ENCODE results near the gene LAMC1. TPM values are rescaled to one million over a fixed set of nuclear protein-coding genes. Genes with fewer than 3 reads are reported as not detected.

LAMC1 gene
- total and polyA plus RNA-seq, 2 experiments from 2014 or later = 78.4 to 185 TPM

- peaks cover 13% of the 10 kb centered on the region for H3K4me1 ChIP-seq (ENCODE audit: insufficient read depth)
- no peak overlapping the region for H3K4me2 ChIP-seq
- H3K27ac ChIP-seq = no peak overlapping the region
- no peak for DNase-seq (ENCODE audit: low spot score)
- H2AFZ ChIP-seq = no peak overlapping the region
- H3K79me2 ChIP-seq = peaks cover 99% of the 10 kb centered on the region
- no peaks in the 10 kb centered on the region for H3K27me3 ChIP-seq
- H3K9me2 ChIP-seq (replicated peaks; ENCODE audit: insufficient read depth) = no peaks in the 10 kb centered on the region
- H4K20me1 ChIP-seq (ENCODE audit: insufficient read depth, poor library complexity, severe bottlenecking) = peaks cover 3% of the 10 kb centered on the region
- TF ChIP-seq EZH2 (IDR thresholded peaks at IDR 0.05; ENCODE audit: borderline replicate concordance) (no peak), EZH2phosphoT487 (IDR thresholded peaks at IDR 0.05; ENCODE audit: low read depth, severe bottlenecking, unreplicated experiment) (no peak)
- TF ChIP-seq, protein P1, sequence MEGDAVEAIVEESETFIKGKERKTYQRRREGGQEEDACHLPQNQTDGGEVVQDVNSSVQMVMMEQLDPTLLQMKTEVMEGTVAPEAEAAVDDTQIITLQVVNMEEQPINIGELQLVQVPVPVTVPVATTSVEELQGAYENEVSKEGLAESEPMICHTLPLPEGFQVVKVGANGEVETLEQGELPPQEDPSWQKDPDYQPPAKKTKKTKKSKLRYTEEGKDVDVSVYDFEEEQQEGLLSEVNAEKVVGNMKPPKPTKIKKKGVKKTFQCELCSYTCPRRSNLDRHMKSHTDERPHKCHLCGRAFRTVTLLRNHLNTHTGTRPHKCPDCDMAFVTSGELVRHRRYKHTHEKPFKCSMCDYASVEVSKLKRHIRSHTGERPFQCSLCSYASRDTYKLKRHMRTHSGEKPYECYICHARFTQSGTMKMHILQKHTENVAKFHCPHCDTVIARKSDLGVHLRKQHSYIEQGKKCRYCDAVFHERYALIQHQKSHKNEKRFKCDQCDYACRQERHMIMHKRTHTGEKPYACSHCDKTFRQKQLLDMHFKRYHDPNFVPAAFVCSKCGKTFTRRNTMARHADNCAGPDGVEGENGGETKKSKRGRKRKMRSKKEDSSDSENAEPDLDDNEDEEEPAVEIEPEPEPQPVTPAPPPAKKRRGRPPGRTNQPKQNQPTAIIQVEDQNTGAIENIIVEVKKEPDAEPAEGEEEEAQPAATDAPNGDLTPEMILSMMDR (IDR thresholded peaks at IDR 0.05; ENCODE audit: poor library complexity) = no peak
- H3K36me3 ChIP-seq (replicated peaks; ENCODE audit: insufficient read depth, low read depth) = no peaks in the 10 kb centered on the region
- no peak overlapping the region for H3K4me3 ChIP-seq
- no peaks in the 10 kb centered on the region for H3K9me3 ChIP-seq (ENCODE audit: low read depth)
- 48% methylated on average over 2 of the region's 2 CpGs for WGBS (ENCODE audit: low lambda C conversion rate, missing lambda C conversion rate)
Observed at GRCh38 chr1:183074215-183074614, 51.0 kb downstream of the LAMC1 start.

DNA sequence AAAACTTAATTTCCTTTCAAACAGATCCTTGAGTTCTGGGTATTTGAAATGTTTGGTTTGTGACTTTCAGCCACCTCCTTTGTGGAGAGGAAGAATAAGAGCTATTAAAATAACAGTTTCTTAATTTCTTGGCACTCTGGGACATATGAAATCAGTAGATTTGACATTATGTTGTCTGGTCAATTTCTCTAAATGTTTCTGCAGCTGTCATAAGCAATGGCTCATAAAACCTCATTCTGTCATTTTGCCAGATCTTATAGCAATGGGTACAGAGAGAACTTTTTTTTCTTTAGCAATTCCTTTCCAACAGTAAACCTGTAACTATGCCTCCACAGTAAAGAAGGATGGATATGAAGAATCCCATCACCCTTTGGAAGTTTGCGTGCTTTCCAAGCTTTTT is 52.6 kb downstream of the LAMC1 start:
- Histone ChIP-seq H2AFZ (no peak overlapping the region), H3K27me3 (no peaks in the 10 kb centered on the region), H3K4me2 (no peak overlapping the region), H3K36me3 (replicated peaks; ENCODE audit: insufficient read depth, low read depth) (no peaks in the 10 kb centered on the region), H3K79me2 (peaks cover 99% of the 10 kb centered on the region), H3K27ac (no peak overlapping the region), H3K4me1 (ENCODE audit: insufficient read depth) (peaks cover 16% of the 10 kb centered on the region), H3K9me2 (replicated peaks; ENCODE audit: insufficient read depth) (no peaks in the 10 kb centered on the region), H4K20me1 (ENCODE audit: insufficient read depth, poor library complexity, severe bottlenecking) (peaks cover 12% of the 10 kb centered on the region), H3K9me3 (ENCODE audit: low read depth) (no peaks in the 10 kb centered on the region), H3K4me3 (no peak overlapping the region)
- DNase-seq (ENCODE audit: low spot score) = no peak
- 96% methylated on average over 1 of the region's 1 CpG for WGBS (ENCODE audit: low lambda C conversion rate, missing lambda C conversion rate)
- TF ChIP-seq EZH2 (IDR thresholded peaks at IDR 0.05; ENCODE audit: borderline replicate concordance) = no peak
- TF ChIP-seq EZH2phosphoT487 (IDR thresholded peaks at IDR 0.05; ENCODE audit: low read depth, severe bottlenecking, unreplicated experiment) = no peak
- TF ChIP-seq, protein P1 (IDR thresholded peaks at IDR 0.05; ENCODE audit: poor library complexity) = no peak

GRCh38 chr1:183077097-183077496 is 53.9 kb downstream of the LAMC1 start:
- H3K4me2 ChIP-seq = no peak overlapping the region

DNA sequence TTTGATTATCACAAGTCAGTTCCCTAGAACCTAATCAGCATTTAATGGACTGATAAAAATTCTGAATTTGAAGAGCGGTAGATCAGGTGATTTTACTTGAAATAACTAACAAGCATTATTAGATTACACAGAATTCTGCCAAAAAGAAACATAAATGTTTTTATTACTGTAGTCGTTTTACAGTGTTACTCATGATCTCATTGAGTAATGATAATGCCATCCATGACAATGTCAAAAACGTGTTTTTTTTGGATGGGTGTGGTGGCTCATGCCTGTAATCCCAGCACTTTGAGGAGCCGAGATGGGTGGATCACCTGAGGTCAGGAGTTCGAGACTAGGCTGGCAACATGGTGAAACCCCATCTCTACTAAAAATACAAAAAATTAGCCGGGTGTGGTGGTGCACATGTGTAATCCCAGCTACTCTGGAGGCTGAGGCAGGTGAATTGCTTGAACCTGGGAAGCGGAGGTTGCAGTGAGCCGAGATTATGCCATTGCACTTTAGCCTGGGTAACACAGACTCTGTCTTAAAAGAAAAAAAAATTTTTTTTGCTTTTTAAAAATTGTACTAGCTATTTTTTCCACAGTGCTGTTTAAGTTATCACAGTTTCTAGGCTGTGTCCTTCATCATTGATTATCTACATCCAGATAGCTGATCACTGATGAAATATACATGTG is 56.6 kb downstream of the LAMC1 start:
- Histone ChIP-seq H3K4me2 (no peak overlapping the region), H3K9me2 (replicated peaks; ENCODE audit: insufficient read depth) (no peaks in the 10 kb centered on the region), H4K20me1 (ENCODE audit: insufficient read depth, poor library complexity, severe bottlenecking) (peaks cover 12% of the 10 kb centered on the region), H3K27me3 (no peaks in the 10 kb centered on the region), H3K36me3 (replicated peaks; ENCODE audit: insufficient read depth, low read depth) (no peaks in the 10 kb centered on the region), H3K27ac (no peak overlapping the region), H3K79me2 (peaks cover 99% of the 10 kb centered on the region), H3K4me3 (no peak overlapping the region), H3K9me3 (ENCODE audit: low read depth) (no peaks in the 10 kb centered on the region), H2AFZ (no peak overlapping the region), H3K4me1 (ENCODE audit: insufficient read depth) (peaks cover 9% of the 10 kb centered on the region)
- WGBS (ENCODE audit: low lambda C conversion rate, missing lambda C conversion rate) = 83% methylated on average over 8 of the region's 8 CpGs
- TF ChIP-seq EZH2phosphoT487 (IDR thresholded peaks at IDR 0.05; ENCODE audit: low read depth, severe bottlenecking, unreplicated experiment) (no peak), EZH2 (IDR thresholded peaks at IDR 0.05; ENCODE audit: borderline replicate concordance) (no peak)
- TF ChIP-seq, protein P1 (IDR thresholded peaks at IDR 0.05; ENCODE audit: poor library complexity) = no peak
- DNase-seq (ENCODE audit: low spot score) = no peak

More at GRCh38 chr1:183077097-183077496, 53.9 kb downstream of the LAMC1 start:
- H3K27me3 ChIP-seq = no peaks in the 10 kb centered on the region
- no peak for DNase-seq (ENCODE audit: low spot score)
- TF ChIP-seq EZH2phosphoT487 (IDR thresholded peaks at IDR 0.05; ENCODE audit: low read depth, severe bottlenecking, unreplicated experiment) = no peak
- peaks cover 99% of the 10 kb centered on the region for H3K79me2 ChIP-seq
- H3K9me3 ChIP-seq (ENCODE audit: low read depth) = no peaks in the 10 kb centered on the region
- H3K9me2 ChIP-seq (replicated peaks; ENCODE audit: insufficient read depth) = no peaks in the 10 kb centered on the region
- H3K4me1 ChIP-seq (ENCODE audit: insufficient read depth) = peaks cover 16% of the 10 kb centered on the region
- no peak overlapping the region for H3K27ac ChIP-seq
- H3K36me3 ChIP-seq (replicated peaks; ENCODE audit: insufficient read depth, low read depth) = no peaks in the 10 kb centered on the region
- no peak overlapping the region for H3K4me3 ChIP-seq
- 58% methylated on average over 1 of the region's 1 CpG for WGBS (ENCODE audit: low lambda C conversion rate, missing lambda C conversion rate)
- peaks cover 12% of the 10 kb centered on the region for H4K20me1 ChIP-seq (ENCODE audit: insufficient read depth, poor library complexity, severe bottlenecking)
- no peak overlapping the region for H2AFZ ChIP-seq

Measured in hepatocyte (in vitro differentiated cells).